IMR-90 (cell line): ENCODE measurements around the gene CDC34. TPM values are rescaled to one million over a fixed set of nuclear protein-coding genes. Genes with fewer than 3 reads are reported as not detected.

Experiments used
- ATAC-seq: fragments of 200-7000 bp; cut with Tn5 transposase; 2 replicates; pipeline ENCODE4 v1.9.1; 2020; ENCODE audit warnings: low read depth, mild to moderate bottlenecking, moderate library complexity
- BruUV-seq: library from RNA; stranded (reverse); fragments of 400-500 nt; replicated peaks from 2 replicates; lab custom pipeline; 2021; lab: Mats Ljungman, UMichigan
- CTCF ChIA-PET: fragments of 300-600 bp; formaldehyde crosslinking; extraction: SDS; loops from one replicate; lab custom pipeline; 2021; ENCODE audit warnings: antibody characterized with exemption; lab: Yijun Ruan, JAX
- POLR2A ChIA-PET: fragments of 300-600 bp; sonication (Branson Sonifier 250); formaldehyde crosslinking; loops from one replicate; lab custom pipeline; 2022; ENCODE audit warnings: antibody characterized with exemption; ENCODE audit not compliant: unreplicated experiment; lab: Charles Lee
- DNase-seq: peaks from one replicate; pipeline ENCODE4 v3.0.0; 2013
- H2AFZ ChIP-seq: replicated peaks from 2 replicates; pipeline ENCODE3; 2013; ENCODE audit warnings: low read length, mild to moderate bottlenecking; ENCODE audit not compliant: poor library complexity
- H2AK5ac ChIP-seq: 2 replicates; pipeline ENCODE4 v1.6.1; 2013; ENCODE audit warnings: low read depth, low read length, inconsistent platforms
- H2AK9ac ChIP-seq: replicated peaks from 2 replicates; pipeline ENCODE3; 2013; ENCODE audit warnings: mild to moderate bottlenecking, low read depth, low read length, moderate library complexity; ENCODE audit not compliant: poor library complexity
- H2BK120ac ChIP-seq: 2 replicates; pipeline ENCODE4 v1.6.1; 2013; ENCODE audit warnings: low read depth, low read length, inconsistent platforms
- H2BK15ac ChIP-seq: 3 replicates; pipeline ENCODE4 v1.6.1; 2013; ENCODE audit warnings: low read depth, low read length, inconsistent platforms
- H2BK20ac ChIP-seq: 2 replicates; pipeline ENCODE4 v1.6.1; 2013; ENCODE audit warnings: low read depth, mild to moderate bottlenecking, inconsistent platforms, low read length, moderate library complexity
- H2BK5ac ChIP-seq: 2 replicates; pipeline ENCODE4 v1.6.1; 2013; ENCODE audit warnings: mild to moderate bottlenecking, low read depth, low read length, inconsistent platforms; ENCODE audit not compliant: poor library complexity, severe bottlenecking
- H3K14ac ChIP-seq: replicated peaks from 2 replicates; pipeline ENCODE4 v1.6.1; 2013; ENCODE audit warnings: low read depth, low read length, inconsistent platforms
- H3K18ac ChIP-seq: 2 replicates; pipeline ENCODE4 v1.6.1; 2013; ENCODE audit warnings: low read depth, low read length, control low read depth
- H3K23ac ChIP-seq: 2 replicates; pipeline ENCODE4 v1.6.1; 2013; ENCODE audit warnings: low read depth, low read length, inconsistent platforms
- H3K27ac ChIP-seq: 2 replicates; pipeline ENCODE4 v1.5.1; 2013; ENCODE audit warnings: mild to moderate bottlenecking, control low read depth, low read length; ENCODE audit not compliant: insufficient read depth
- H3K27me3 ChIP-seq: 2 replicates; pipeline ENCODE4 v1.6.1; 2013; ENCODE audit warnings: low read length; ENCODE audit not compliant: control insufficient read depth, insufficient read depth
- H3K36me3 ChIP-seq: 2 replicates; pipeline ENCODE4 v1.6.1; 2013; ENCODE audit warnings: low read length, mixed read lengths; ENCODE audit not compliant: control insufficient read depth, insufficient read depth
- H3K4ac ChIP-seq: 2 replicates; pipeline ENCODE4 v1.6.1; 2013; ENCODE audit warnings: low read depth, low read length, inconsistent platforms
- H3K4me1 ChIP-seq: 2 replicates; pipeline ENCODE4 v1.6.1; 2013; ENCODE audit warnings: low read length, mixed read lengths; ENCODE audit not compliant: control insufficient read depth, insufficient read depth
- H3K4me2 ChIP-seq: 2 replicates; pipeline ENCODE4 v1.6.1; 2013; ENCODE audit warnings: low read depth, mild to moderate bottlenecking, control low read depth, low read length, moderate library complexity
- H3K4me3 ChIP-seq: 2 replicates; pipeline ENCODE4 v1.5.1; 2013; ENCODE audit warnings: low read depth, mild to moderate bottlenecking, control low read depth, low read length, moderate library complexity; ENCODE audit not compliant: insufficient read depth
- H3K56ac ChIP-seq: 2 replicates; pipeline ENCODE4 v1.6.1; 2013; ENCODE audit warnings: low read length, inconsistent platforms; ENCODE audit not compliant: insufficient read depth; ENCODE audit errors: extremely low read depth
- H3K79me1 ChIP-seq, 2 experiments: 2 replicates each; pipeline ENCODE4 v1.6.1; 2013; ENCODE audit warnings: low read length in 2 of 2, inconsistent platforms in 1 of 2, low read depth in 1 of 2
- H3K9ac ChIP-seq: 2 replicates; pipeline ENCODE4 v1.6.1; 2013; ENCODE audit warnings: low read depth, low read length, control low read depth
- H3K9me1 ChIP-seq: 2 replicates; pipeline ENCODE4 v1.6.1; 2013; ENCODE audit warnings: low read length, inconsistent platforms; ENCODE audit not compliant: insufficient read depth
- H3K9me3 ChIP-seq: 2 replicates; pipeline ENCODE4 v1.6.1; 2013; ENCODE audit warnings: low read length; ENCODE audit not compliant: control insufficient read depth, insufficient read depth
- H4K20me1 ChIP-seq: 2 replicates; pipeline ENCODE4 v1.6.1; 2013; ENCODE audit warnings: low read length, inconsistent platforms; ENCODE audit not compliant: insufficient read depth
- H4K5ac ChIP-seq: 2 replicates; pipeline ENCODE4 v1.6.1; 2013; ENCODE audit warnings: mild to moderate bottlenecking, low read depth, low read length, control low read depth
- H4K8ac ChIP-seq, 2 experiments: 2 replicates each; pipeline ENCODE4 v1.6.1; 2013; ENCODE audit warnings: low read depth in 2 of 2, low read length in 2 of 2, control low read depth in 1 of 2, inconsistent platforms in 1 of 2
- H4K91ac ChIP-seq: 2 replicates; pipeline ENCODE4 v1.6.1; 2013; ENCODE audit warnings: low read depth, low read length, inconsistent platforms; ENCODE audit not compliant: insufficient read depth
- BHLHE40 ChIP-seq: fragments of 150-350 bp; IDR thresholded peaks from 2 replicates; pipeline ENCODE4 v1.6.1; 2016; ENCODE audit warnings: mild to moderate bottlenecking, low read depth, low read length
- CEBPB ChIP-seq: IDR thresholded peaks from 2 replicates; pipeline ENCODE4 v1.6.1; 2012; ENCODE audit warnings: low read depth, low read length, improper control_type of control experiment
- MAFK ChIP-seq: IDR thresholded peaks from 2 replicates; pipeline ENCODE4 v1.6.1; 2012; ENCODE audit warnings: low read depth, low read length, improper control_type of control experiment
- MAZ ChIP-seq: IDR thresholded peaks from 2 replicates; pipeline ENCODE4 v1.6.1; 2012; ENCODE audit warnings: low read depth, mild to moderate bottlenecking, low read length, improper control_type of control experiment, moderate library complexity, borderline replicate concordance
- NFE2L2 ChIP-seq: fragments of 150-350 bp; IDR thresholded peaks from 2 replicates; pipeline ENCODE4 v1.6.1; 2016; ENCODE audit warnings: low read depth, mild to moderate bottlenecking, low read length
- POLR2A ChIP-seq: IDR thresholded peaks from 2 replicates; pipeline ENCODE4 v1.6.1; 2012; ENCODE audit warnings: mild to moderate bottlenecking, low read depth, low read length
- RAD21 ChIP-seq: IDR thresholded peaks from 2 replicates; pipeline ENCODE4 v1.6.1; 2012; ENCODE audit warnings: low read length, improper control_type of control experiment
- RCOR1 ChIP-seq: IDR thresholded peaks from 2 replicates; pipeline ENCODE4 v1.6.1; 2012; ENCODE audit warnings: mild to moderate bottlenecking, low read length, improper control_type of control experiment; ENCODE audit not compliant: insufficient replicate concordance
- RFX5 ChIP-seq: IDR thresholded peaks from 2 replicates; pipeline ENCODE4 v1.8.0; 2012; ENCODE audit warnings: low read depth, mild to moderate bottlenecking, low read length, moderate library complexity
- SMC3 ChIP-seq: fragments of 150-350 bp; IDR thresholded peaks from 2 replicates; pipeline ENCODE4 v1.6.1; 2016; ENCODE audit warnings: low read depth, mild to moderate bottlenecking, antibody characterized with exemption, low read length, moderate library complexity
- WGBS, 2 experiments: methylation state at CpG; one replicate each; pipeline versions ENCODE4 v1.1.5 to v1.1.7; 2013; ENCODE audit warnings: missing lambda C conversion rate in 2 of 2; ENCODE audit not compliant: insufficient read length in 1 of 2; ENCODE audit errors: extremely low coverage in 2 of 2; 5-methylcytosine and 5-hydroxymethylcytosine counted together
- dilution Hi-C: fragments of 300-500 bp; cut with HindIII; formaldehyde crosslinking; loops from one replicate; pipeline ENCODE4 v1.14.3; 2018; ENCODE audit warnings: low sequenced_read_pairs; ENCODE audit not compliant: unreplicated experiment
- in situ Hi-C: fragments of 300-500 bp; cut with MboI; formaldehyde crosslinking; loops from 3 replicates; pipeline ENCODE4 v1.14.3; 2019; ENCODE audit warnings: low sequenced_read_pairs, inconsistent platforms, mixed read lengths
- intact Hi-C: fragments of 100-400 bp; cut with micrococcal nuclease; formaldehyde crosslinking; loops from 2 replicates; pipeline ENCODE4 v1.10.0; 2022
- polyA plus RNA-seq, 3 experiments: library from polyadenylated mRNA; depleted of rRNA; stranded (reverse); fragments of >200 nt; gene quantifications; 2 replicates each; pipeline ENCODE4 v1.2.3, GENCODE V29; 2012; ENCODE audit warnings: low replicate concordance in 1 of 3
- total RNA-seq: library from RNA; depleted of rRNA; stranded (reverse); fragments of >200 nt; gene quantifications from 2 replicates; pipeline ENCODE4 v1.2.3, GENCODE V29; 2012
- TF ChIP-seq, protein P1 (sequence below): fragments of 150-350 bp; IDR thresholded peaks from 2 replicates; pipeline ENCODE4 v1.6.1; 2017; ENCODE audit warnings: mild to moderate bottlenecking, antibody characterized with exemption, low read length, low read depth
- TF ChIP-seq, protein P2 (sequence below): conservative IDR thresholded peaks from 2 replicates; pipeline ENCODE4 v1.5.1; 2012; ENCODE audit warnings: mild to moderate bottlenecking, low read depth, low read length, improper control_type of control experiment

Gene CDC34
- total and polyA plus RNA-seq, 2 of the 4 experiments (the other 2 are of a cell fraction): 35.7 to 68.9 TPM

DNA sequence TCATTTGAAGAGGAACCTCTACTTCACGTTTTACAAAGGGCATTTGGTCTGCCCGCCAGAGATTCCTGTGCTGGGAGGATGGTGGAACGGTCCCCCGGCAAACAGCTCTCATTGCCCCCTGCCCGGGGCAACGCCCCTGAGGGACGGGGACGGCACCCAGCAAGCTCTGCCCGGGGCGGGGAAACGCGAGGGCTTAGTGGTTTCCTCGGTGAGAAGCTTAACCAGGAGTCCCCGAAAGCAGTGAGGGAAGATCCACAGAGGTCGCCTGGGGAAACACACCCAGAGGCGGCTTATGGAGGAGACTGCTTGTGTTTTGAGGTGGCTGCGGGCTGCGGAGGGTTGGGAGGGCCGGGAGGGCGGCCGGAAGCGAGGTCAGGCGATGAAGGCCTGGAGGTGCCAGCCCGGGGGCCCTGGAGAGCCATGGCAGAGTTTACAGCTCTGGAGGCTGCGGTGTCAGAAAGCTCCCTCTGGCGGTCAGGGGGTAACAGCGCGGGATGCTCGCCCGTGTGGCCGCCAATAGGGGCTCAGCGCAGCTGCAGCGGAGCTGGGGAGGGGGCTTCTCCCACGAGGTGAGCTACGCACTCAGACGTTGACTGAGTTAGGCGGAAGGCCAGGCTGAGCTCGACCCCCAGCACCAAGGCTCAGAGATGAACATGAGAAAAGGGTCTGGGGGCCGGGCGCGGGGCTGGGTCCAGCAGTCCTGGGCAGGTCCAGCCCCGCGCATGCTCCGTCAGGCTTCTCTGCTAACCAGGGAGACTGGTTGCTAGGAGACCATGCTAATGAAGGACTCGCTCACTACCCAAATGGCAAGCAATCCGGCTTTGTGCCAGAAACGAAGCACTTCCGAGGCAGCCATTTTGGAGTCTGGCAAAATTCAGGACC lies 24.9 kb upstream of the CDC34 start:
- H3K27me3 ChIP-seq: no peaks in the 10 kb centered on the region
- H3K4ac ChIP-seq: peak overlapping the region; percentile 82
- 6% methylated on average over 15 of the region's 48 CpGs; no CpG with 5 or more reads in 1 of the 2 experiments for WGBS, 2 experiments
- ChIA-PET CTCF (interaction anchor here (1.0 to 1.6 kb wide), 3 partner anchors 11 to 20 kb away, joined by 3 to 8 read pairs (median 7); no protein-coding TSS in a partner anchor), POLR2A (interaction anchor here (0.6 kb wide), 1 partner anchor 20 kb away, joined by 3 read pairs; no protein-coding TSS in a partner anchor)
- peak overlapping the region; percentile 89 for H4K5ac ChIP-seq
- peak overlapping the region; percentile 80 for H3K27ac ChIP-seq
- peak overlapping the region; percentile 88; the same call in 1 of the 2 replicates for H3K23ac ChIP-seq
- peaks cover 3% of the 10 kb centered on the region; the same call in 1 of the 2 replicates for H3K9me1 ChIP-seq
- DNase-seq (peak; percentile 84), ATAC-seq (peak; percentile 82)
- H2BK15ac ChIP-seq: no peak overlapping the region; the same call in 2 of the 3 replicates
- peak overlapping the region; percentile 92 for H3K56ac ChIP-seq
- intact Hi-C loops (loop anchor here (5.0 kb wide), 1 partner anchor 124 kb away; no protein-coding TSS in a partner anchor), in situ Hi-C loops (no loop called here), dilution Hi-C loops (no loop called here)
- H3K36me3 ChIP-seq: no peaks in the 10 kb centered on the region; the same call in 1 of the 2 replicates
- peaks cover 12% of the 10 kb centered on the region for H3K4me1 ChIP-seq
- H3K18ac ChIP-seq: peak overlapping the region; percentile 64
- no peaks in the 10 kb centered on the region for H3K9me3 ChIP-seq
- H3K9ac ChIP-seq: peak overlapping the region; percentile 65
- H2BK120ac ChIP-seq: peak overlapping the region; percentile 91
- H2AK5ac ChIP-seq: peak overlapping the region; percentile 21; the same call in 1 of the 2 replicates
- H2BK5ac ChIP-seq: peak overlapping the region; percentile 80
- H4K8ac ChIP-seq: peak overlapping the region; percentile 18 to 96
- peak overlapping the region; percentile 74 for H4K91ac ChIP-seq
- no TSS peak for BruUV-seq
- H3K4me3 ChIP-seq: peak overlapping the region; percentile 65
- peak overlapping the region; percentile 94 for H2AK9ac ChIP-seq
- H4K20me1 ChIP-seq: no peaks in the 10 kb centered on the region
- H2AFZ ChIP-seq: peak overlapping the region; percentile 99
- peak overlapping the region; percentile 79 for H3K14ac ChIP-seq
- peak overlapping the region; percentile 65 for H3K4me2 ChIP-seq
- peak overlapping the region; percentile 55 for H2BK20ac ChIP-seq
- H3K79me1 ChIP-seq: peaks cover 0 to 24% of the 10 kb centered on the region in 2 experiments; a peak in 2 of 4 replicates
- TF ChIP-seq RAD21 (peak; percentile 68), BHLHE40 (no peak; the same call in 1 of the 2 replicates), NFE2L2 (no peak), RCOR1 (peak; percentile 39), CEBPB (0 out of 2 replicates have a peak, but pooled peaks have one; percentile 17), POLR2A (no peak), RFX5 (no peak), MAFK (no peak), SMC3 (peak; percentile 57), MAZ (peak; percentile 81; the same call in 1 of the 2 replicates)
- TF ChIP-seq, protein P1, sequence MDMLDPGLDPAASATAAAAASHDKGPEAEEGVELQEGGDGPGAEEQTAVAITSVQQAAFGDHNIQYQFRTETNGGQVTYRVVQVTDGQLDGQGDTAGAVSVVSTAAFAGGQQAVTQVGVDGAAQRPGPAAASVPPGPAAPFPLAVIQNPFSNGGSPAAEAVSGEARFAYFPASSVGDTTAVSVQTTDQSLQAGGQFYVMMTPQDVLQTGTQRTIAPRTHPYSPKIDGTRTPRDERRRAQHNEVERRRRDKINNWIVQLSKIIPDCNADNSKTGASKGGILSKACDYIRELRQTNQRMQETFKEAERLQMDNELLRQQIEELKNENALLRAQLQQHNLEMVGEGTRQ: peak; percentile 4; the same call in 1 of the 2 replicates
- TF ChIP-seq, protein P2, sequence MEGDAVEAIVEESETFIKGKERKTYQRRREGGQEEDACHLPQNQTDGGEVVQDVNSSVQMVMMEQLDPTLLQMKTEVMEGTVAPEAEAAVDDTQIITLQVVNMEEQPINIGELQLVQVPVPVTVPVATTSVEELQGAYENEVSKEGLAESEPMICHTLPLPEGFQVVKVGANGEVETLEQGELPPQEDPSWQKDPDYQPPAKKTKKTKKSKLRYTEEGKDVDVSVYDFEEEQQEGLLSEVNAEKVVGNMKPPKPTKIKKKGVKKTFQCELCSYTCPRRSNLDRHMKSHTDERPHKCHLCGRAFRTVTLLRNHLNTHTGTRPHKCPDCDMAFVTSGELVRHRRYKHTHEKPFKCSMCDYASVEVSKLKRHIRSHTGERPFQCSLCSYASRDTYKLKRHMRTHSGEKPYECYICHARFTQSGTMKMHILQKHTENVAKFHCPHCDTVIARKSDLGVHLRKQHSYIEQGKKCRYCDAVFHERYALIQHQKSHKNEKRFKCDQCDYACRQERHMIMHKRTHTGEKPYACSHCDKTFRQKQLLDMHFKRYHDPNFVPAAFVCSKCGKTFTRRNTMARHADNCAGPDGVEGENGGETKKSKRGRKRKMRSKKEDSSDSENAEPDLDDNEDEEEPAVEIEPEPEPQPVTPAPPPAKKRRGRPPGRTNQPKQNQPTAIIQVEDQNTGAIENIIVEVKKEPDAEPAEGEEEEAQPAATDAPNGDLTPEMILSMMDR: peak; percentile 99
